ENCODE measurements around the gene HAPLN3. TPM values are rescaled to one million over a fixed set of nuclear protein-coding genes. Genes with fewer than 3 reads are reported as not detected.

Gene HAPLN3
- total and polyA plus RNA-seq, 2 donors (not counting 3 experiments of a cell fraction or from before 2014, with no cell fraction given): 57.6 to 130 TPM

DNA sequence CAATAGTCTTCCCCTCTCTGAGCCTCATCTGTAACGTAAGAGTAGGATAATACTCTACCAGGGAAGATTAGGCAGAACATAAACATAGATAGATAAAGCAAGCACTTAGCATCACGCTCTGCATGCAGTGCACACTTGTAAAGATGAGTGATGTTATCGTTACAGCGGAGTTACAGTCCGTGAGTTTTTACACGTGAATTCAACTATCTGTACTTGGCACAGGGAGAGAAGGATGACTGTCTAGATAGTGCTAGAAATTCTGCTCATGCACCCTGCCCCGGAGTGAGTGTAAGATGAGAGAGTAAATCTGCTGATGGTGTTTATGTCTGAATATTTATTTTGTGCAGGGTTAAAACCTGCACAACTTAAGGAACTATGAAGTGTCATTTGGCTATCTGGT, 35.8 kb downstream of the HAPLN3 start:
- no TSS peak for BruUV-seq (replicated peaks)
- CTCF ChIA-PET: interaction anchor here (1.9 kb wide), 1 partner anchor 20 kb away, joined by 6 read pairs; no protein-coding TSS in a partner anchor

More for the DNA sequence above, 35.8 kb downstream of the HAPLN3 start:
- Histone ChIP-seq H3K9me1 (replicated peaks; ENCODE audit: control insufficient read depth, extremely low read depth, insufficient read depth, low read length) (no peaks in the 10 kb centered on the region), H3K27ac (ENCODE audit: insufficient read depth, low read depth, low read length) (no peak overlapping the region), H3K79me2 (ENCODE audit: control insufficient read depth, insufficient read depth, low read length) (no peaks in the 10 kb centered on the region), H3K4me2 (ENCODE audit: insufficient read depth, low read length) (no peak overlapping the region), H3K9me3 (replicated peaks; ENCODE audit: control insufficient read depth, insufficient read depth, low read length) (no peaks in the 10 kb centered on the region), H3K36me3 (ENCODE audit: control insufficient read depth in 2 of 2, extremely low read depth in 1 of 2, insufficient read depth in 2 of 2, low read length in 2 of 2) (no peaks in the 10 kb centered on the region), H4K20me1 (replicated peaks; ENCODE audit: control insufficient read depth, extremely low read depth, insufficient read depth, low read length) (no peaks in the 10 kb centered on the region), H3K9ac (replicated peaks; ENCODE audit: extremely low read depth, insufficient read depth, low read length) (no peak overlapping the region), H3K27me3 (ENCODE audit: control insufficient read depth in 2 of 2, insufficient read depth in 2 of 2, low read length in 2 of 2) (no peaks in the 10 kb centered on the region), H2AFZ (ENCODE audit: low read depth, low read length) (no peak overlapping the region), H3K4me1 (ENCODE audit: control insufficient read depth, extremely low read depth, insufficient read depth, low read length) (peaks cover 6% of the 10 kb centered on the region), H3K4me3 (replicated peaks in 1 of 3; ENCODE audit: insufficient read depth in 1 of 3, low read depth in 1 of 3, low read length in 3 of 3) (no peak overlapping the region)
- POLR2A ChIA-PET: no interaction called here
- dilution Hi-C loops (cut with MboI; ENCODE audit: extremely low pct_ligation_motif_present, low sequenced_read_pairs): no loop called here
- TF ChIP-seq POLR2AphosphoS5 (IDR thresholded peaks at IDR 0.05; ENCODE audit: insufficient read depth, low read depth, low read length) (no peak), GATA2 (IDR thresholded peaks at IDR 0.05; ENCODE audit: insufficient read depth, insufficient read length, low read depth, low read length) (no peak), MYC (IDR thresholded peaks at IDR 0.05; ENCODE audit: low read depth, low read length) (no peak), JUN (IDR thresholded peaks at IDR 0.05; ENCODE audit: borderline replicate concordance, insufficient read depth, insufficient read length, low read depth) (no peak), EZH2 (IDR thresholded peaks at IDR 0.05; ENCODE audit: borderline replicate concordance, low read depth, low read length, severe bottlenecking) (no peak), POLR2A (IDR thresholded peaks at IDR 0.05; ENCODE audit: low read depth, low read length) (no peak), FOS (IDR thresholded peaks at IDR 0.05; ENCODE audit: borderline replicate concordance, insufficient read depth, low read length) (no peak)
- TF ChIP-seq, protein P1, sequence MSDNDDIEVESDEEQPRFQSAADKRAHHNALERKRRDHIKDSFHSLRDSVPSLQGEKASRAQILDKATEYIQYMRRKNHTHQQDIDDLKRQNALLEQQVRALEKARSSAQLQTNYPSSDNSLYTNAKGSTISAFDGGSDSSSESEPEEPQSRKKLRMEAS (IDR thresholded peaks at IDR 0.05; ENCODE audit: insufficient read depth, insufficient read length): no peak
- TF ChIP-seq, protein P2, sequence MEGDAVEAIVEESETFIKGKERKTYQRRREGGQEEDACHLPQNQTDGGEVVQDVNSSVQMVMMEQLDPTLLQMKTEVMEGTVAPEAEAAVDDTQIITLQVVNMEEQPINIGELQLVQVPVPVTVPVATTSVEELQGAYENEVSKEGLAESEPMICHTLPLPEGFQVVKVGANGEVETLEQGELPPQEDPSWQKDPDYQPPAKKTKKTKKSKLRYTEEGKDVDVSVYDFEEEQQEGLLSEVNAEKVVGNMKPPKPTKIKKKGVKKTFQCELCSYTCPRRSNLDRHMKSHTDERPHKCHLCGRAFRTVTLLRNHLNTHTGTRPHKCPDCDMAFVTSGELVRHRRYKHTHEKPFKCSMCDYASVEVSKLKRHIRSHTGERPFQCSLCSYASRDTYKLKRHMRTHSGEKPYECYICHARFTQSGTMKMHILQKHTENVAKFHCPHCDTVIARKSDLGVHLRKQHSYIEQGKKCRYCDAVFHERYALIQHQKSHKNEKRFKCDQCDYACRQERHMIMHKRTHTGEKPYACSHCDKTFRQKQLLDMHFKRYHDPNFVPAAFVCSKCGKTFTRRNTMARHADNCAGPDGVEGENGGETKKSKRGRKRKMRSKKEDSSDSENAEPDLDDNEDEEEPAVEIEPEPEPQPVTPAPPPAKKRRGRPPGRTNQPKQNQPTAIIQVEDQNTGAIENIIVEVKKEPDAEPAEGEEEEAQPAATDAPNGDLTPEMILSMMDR (IDR thresholded peaks at IDR 0.05; ENCODE audit: extremely low read depth in 1 of 2, insufficient read depth in 1 of 2, low read depth in 1 of 2, low read length in 2 of 2): no peak
- FAIRE-seq (no peak), DNase-seq (ENCODE audit: low read depth, low spot score) (no peak)
- intact Hi-C loops (cut with micrococcal nuclease): no loop called here
